ENCODE results near the gene C19orf33. TPM values are rescaled to one million over a fixed set of nuclear protein-coding genes. Genes with fewer than 3 reads are reported as not detected.

C19orf33 gene
- total RNA-seq, 2 experiments from 2014 or later: not detected

DNA sequence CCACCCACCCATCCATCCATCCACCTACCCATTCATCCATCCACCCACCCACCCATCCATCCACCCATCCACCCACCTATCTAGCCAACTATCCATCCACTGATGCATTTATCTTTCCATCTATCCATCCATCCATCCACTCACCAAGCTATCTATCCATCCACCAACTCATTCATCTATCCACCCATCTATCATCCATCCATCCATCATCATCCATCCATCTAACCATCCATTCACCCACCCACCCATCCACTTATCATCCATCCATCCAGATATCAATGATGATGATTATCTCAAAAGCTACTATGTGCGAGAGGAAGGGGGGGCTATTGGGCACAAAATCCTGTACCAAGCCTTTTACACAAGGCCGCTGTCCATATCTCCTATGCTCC is 6.2 kb downstream of the C19orf33 start:
- ChIA-PET CTCF (ENCODE audit: unreplicated experiment) (no interaction called here), POLR2A (interaction anchor here (0.6 kb wide), 1 partner anchor 98 kb away, joined by 4 read pairs; no protein-coding TSS in a partner anchor)
- Histone ChIP-seq H4K20me1 (ENCODE audit: insufficient read depth, low read length) (no peaks in the 10 kb centered on the region), H3K4me1 (ENCODE audit: insufficient read depth, low read length, poor library complexity, severe bottlenecking) (peaks cover 8% of the 10 kb centered on the region), H3K9me3 (ENCODE audit: low read length) (no peaks in the 10 kb centered on the region), H3K36me3 (ENCODE audit: insufficient read depth, low read length) (peaks cover 9% of the 10 kb centered on the region; the same call in 1 of the 2 replicates), H2AFZ (ENCODE audit: low read length) (no peak overlapping the region), H3K4me2 (ENCODE audit: low read length) (no peak overlapping the region), H3K27ac (ENCODE audit: low read depth, low read length, poor library complexity, severe bottlenecking) (no peak overlapping the region), H3K9me2 (ENCODE audit: insufficient read depth, low read length) (no peaks in the 10 kb centered on the region), H3K79me2 (ENCODE audit: insufficient read depth, low read depth, low read length) (peaks cover 8% of the 10 kb centered on the region; the same call in 1 of the 2 replicates), H3K4me3 (ENCODE audit: low read depth, low read length, poor library complexity, severe bottlenecking) (no peak overlapping the region)
- no TSS peak for BruUV-seq (replicated peaks)
- no peak for DNase-seq (ENCODE audit: low spot score)
- TF ChIP-seq, protein P1, sequence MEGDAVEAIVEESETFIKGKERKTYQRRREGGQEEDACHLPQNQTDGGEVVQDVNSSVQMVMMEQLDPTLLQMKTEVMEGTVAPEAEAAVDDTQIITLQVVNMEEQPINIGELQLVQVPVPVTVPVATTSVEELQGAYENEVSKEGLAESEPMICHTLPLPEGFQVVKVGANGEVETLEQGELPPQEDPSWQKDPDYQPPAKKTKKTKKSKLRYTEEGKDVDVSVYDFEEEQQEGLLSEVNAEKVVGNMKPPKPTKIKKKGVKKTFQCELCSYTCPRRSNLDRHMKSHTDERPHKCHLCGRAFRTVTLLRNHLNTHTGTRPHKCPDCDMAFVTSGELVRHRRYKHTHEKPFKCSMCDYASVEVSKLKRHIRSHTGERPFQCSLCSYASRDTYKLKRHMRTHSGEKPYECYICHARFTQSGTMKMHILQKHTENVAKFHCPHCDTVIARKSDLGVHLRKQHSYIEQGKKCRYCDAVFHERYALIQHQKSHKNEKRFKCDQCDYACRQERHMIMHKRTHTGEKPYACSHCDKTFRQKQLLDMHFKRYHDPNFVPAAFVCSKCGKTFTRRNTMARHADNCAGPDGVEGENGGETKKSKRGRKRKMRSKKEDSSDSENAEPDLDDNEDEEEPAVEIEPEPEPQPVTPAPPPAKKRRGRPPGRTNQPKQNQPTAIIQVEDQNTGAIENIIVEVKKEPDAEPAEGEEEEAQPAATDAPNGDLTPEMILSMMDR (conservative IDR thresholded peaks at IDR 0.05; ENCODE audit: low read length): no peak
- TF ChIP-seq EZH2phosphoT487 (IDR thresholded peaks at IDR 0.05; ENCODE audit: borderline replicate concordance, low read depth, low read length): no peak
- intact Hi-C loops (cut with micrococcal nuclease; ENCODE audit: unreplicated experiment): loop anchor here (10.0 kb wide), 1 partner anchor 1095 kb away; the partner anchor contains the start of genes ZNF383 and ZNF585B

- H3K4me2 ChIP-seq (ENCODE audit: low read length): no peak overlapping the region
- TF ChIP-seq EZH2phosphoT487 (IDR thresholded peaks at IDR 0.05; ENCODE audit: borderline replicate concordance, low read depth, low read length): no peak
- TF ChIP-seq, protein P1 (conservative IDR thresholded peaks at IDR 0.05; ENCODE audit: low read length): no peak
- no peaks in the 10 kb centered on the region for H3K9me2 ChIP-seq (ENCODE audit: insufficient read depth, low read length)
- no peak overlapping the region for H2AFZ ChIP-seq (ENCODE audit: low read length)
- H3K36me3 ChIP-seq (ENCODE audit: insufficient read depth, low read length): peaks cover 9% of the 10 kb centered on the region; the same call in 1 of the 2 replicates
- peaks cover 9% of the 10 kb centered on the region; the same call in 1 of the 2 replicates for H3K79me2 ChIP-seq (ENCODE audit: insufficient read depth, low read depth, low read length)
- intact Hi-C loops (cut with micrococcal nuclease; ENCODE audit: unreplicated experiment): loop anchor here (10.0 kb wide), 1 partner anchor 1096 kb away; the partner anchor contains the start of genes ZNF383 and ZNF585B
- no TSS peak for BruUV-seq (replicated peaks)
- H3K9me3 ChIP-seq (ENCODE audit: low read length): no peaks in the 10 kb centered on the region
- POLR2A ChIA-PET: no interaction called here
- H4K20me1 ChIP-seq (ENCODE audit: insufficient read depth, low read length): no peaks in the 10 kb centered on the region
- no peak overlapping the region for H3K4me3 ChIP-seq (ENCODE audit: low read depth, low read length, poor library complexity, severe bottlenecking)
- H3K4me1 ChIP-seq (ENCODE audit: insufficient read depth, low read length, poor library complexity, severe bottlenecking): peaks cover 8% of the 10 kb centered on the region
- no peak overlapping the region for H3K27ac ChIP-seq (ENCODE audit: low read depth, low read length, poor library complexity, severe bottlenecking)
- DNase-seq (ENCODE audit: low spot score): no peak
- CTCF ChIA-PET (ENCODE audit: unreplicated experiment): interaction anchor here (0.9 kb wide), 1 partner anchor 23 kb away, joined by 3 read pairs; no protein-coding TSS in a partner anchor
Measured at GRCh38 chr19:38310986-38311385, 6.9 kb downstream of the C19orf33 start.
